ENCODE measurements around the gene SLC9B1. TPM values are rescaled to one million over a fixed set of nuclear protein-coding genes. Genes with fewer than 3 reads are reported as not detected.

The SLC9B1 gene
- polyA plus RNA-seq, 1 of the 3 experiments (the other 2 are of a cell fraction) = 0.21 TPM

DNA sequence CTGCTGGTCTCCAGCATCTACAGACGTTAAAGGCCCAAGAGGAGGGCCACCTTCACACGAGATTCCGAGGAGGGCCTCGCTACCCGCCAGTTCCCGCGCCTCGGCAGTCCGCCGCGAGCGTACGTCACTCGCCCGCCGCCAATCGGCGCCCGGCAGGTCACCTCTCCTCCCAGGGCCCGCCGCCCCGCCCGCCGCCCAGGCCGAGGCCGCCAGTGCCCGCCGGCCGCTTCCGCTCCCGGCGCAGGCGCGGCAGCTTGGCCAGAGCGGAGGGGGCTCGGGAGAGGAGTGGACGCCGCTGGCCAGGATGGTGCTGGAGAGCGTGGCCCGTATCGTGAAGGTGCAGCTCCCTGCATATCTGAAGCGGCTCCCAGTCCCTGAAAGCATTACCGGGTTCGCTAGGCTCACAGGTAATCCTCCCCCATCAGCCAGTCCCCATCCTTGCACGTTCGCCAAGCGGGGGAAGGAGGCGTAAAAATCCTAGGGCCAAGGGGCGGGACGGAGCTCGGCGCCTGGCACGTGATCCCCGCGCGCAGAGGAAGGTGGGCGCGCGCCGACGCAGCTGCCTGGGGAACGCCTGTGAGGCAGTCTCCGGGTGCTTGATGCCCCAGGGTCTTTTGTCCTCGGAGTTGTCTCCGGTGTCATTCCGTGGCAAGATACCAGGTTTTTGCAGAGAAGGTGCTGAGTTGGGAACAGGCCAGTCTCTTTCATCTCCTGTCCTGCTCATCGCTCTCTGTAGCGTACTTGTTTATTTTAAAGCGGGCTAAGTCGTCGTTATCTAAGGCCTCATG, 150.5 kb downstream of the SLC9B1 start, which contains the start of gene CISD2 (continued):
- TF ChIP-seq MXI1 (IDR thresholded peaks at IDR 0.05; ENCODE audit: low read depth, low read length) (peak; percentile 72), GABPA (IDR thresholded peaks at IDR 0.05; ENCODE audit: low read depth) (no peak), RFX5 (IDR thresholded peaks at IDR 0.05; ENCODE audit: low read length) (0 out of 2 replicates have a peak, but pooled peaks have one; percentile 37), NRF1 (IDR thresholded peaks at IDR 0.05; ENCODE audit: low read depth, low read length) (peak; percentile 68), TAF1 (IDR thresholded peaks at IDR 0.05; ENCODE audit: borderline replicate concordance, low read depth, low read length) (peak; percentile 68; the same call in 1 of the 2 replicates), FOXM1 (IDR thresholded peaks at IDR 0.05; ENCODE audit: low read depth) (no peak), ELF1 (IDR thresholded peaks at IDR 0.05) (no peak)
- TF ChIP-seq, protein P1, sequence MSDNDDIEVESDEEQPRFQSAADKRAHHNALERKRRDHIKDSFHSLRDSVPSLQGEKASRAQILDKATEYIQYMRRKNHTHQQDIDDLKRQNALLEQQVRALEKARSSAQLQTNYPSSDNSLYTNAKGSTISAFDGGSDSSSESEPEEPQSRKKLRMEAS (IDR thresholded peaks at IDR 0.05; ENCODE audit: low read depth) = peak; percentile 87
- TF ChIP-seq, protein P2, sequence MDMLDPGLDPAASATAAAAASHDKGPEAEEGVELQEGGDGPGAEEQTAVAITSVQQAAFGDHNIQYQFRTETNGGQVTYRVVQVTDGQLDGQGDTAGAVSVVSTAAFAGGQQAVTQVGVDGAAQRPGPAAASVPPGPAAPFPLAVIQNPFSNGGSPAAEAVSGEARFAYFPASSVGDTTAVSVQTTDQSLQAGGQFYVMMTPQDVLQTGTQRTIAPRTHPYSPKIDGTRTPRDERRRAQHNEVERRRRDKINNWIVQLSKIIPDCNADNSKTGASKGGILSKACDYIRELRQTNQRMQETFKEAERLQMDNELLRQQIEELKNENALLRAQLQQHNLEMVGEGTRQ (IDR thresholded peaks at IDR 0.05; ENCODE audit: borderline replicate concordance, low read depth, low read length) = peak; percentile 68
- TF ChIP-seq, protein P3, sequence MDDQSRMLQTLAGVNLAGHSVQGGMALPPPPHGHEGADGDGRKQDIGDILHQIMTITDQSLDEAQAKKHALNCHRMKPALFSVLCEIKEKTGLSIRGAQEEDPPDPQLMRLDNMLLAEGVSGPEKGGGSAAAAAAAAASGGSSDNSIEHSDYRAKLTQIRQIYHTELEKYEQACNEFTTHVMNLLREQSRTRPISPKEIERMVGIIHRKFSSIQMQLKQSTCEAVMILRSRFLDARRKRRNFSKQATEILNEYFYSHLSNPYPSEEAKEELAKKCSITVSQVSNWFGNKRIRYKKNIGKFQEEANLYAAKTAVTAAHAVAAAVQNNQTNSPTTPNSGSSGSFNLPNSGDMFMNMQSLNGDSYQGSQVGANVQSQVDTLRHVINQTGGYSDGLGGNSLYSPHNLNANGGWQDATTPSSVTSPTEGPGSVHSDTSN (IDR thresholded peaks at IDR 0.05) = no peak
- TF ChIP-seq, protein P4, sequence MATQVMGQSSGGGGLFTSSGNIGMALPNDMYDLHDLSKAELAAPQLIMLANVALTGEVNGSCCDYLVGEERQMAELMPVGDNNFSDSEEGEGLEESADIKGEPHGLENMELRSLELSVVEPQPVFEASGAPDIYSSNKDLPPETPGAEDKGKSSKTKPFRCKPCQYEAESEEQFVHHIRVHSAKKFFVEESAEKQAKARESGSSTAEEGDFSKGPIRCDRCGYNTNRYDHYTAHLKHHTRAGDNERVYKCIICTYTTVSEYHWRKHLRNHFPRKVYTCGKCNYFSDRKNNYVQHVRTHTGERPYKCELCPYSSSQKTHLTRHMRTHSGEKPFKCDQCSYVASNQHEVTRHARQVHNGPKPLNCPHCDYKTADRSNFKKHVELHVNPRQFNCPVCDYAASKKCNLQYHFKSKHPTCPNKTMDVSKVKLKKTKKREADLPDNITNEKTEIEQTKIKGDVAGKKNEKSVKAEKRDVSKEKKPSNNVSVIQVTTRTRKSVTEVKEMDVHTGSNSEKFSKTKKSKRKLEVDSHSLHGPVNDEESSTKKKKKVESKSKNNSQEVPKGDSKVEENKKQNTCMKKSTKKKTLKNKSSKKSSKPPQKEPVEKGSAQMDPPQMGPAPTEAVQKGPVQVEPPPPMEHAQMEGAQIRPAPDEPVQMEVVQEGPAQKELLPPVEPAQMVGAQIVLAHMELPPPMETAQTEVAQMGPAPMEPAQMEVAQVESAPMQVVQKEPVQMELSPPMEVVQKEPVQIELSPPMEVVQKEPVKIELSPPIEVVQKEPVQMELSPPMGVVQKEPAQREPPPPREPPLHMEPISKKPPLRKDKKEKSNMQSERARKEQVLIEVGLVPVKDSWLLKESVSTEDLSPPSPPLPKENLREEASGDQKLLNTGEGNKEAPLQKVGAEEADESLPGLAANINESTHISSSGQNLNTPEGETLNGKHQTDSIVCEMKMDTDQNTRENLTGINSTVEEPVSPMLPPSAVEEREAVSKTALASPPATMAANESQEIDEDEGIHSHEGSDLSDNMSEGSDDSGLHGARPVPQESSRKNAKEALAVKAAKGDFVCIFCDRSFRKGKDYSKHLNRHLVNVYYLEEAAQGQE (IDR thresholded peaks at IDR 0.05; ENCODE audit: low read depth, low read length) = no peak; the same call in 1 of the 2 replicates
- TF ChIP-seq, protein P5, sequence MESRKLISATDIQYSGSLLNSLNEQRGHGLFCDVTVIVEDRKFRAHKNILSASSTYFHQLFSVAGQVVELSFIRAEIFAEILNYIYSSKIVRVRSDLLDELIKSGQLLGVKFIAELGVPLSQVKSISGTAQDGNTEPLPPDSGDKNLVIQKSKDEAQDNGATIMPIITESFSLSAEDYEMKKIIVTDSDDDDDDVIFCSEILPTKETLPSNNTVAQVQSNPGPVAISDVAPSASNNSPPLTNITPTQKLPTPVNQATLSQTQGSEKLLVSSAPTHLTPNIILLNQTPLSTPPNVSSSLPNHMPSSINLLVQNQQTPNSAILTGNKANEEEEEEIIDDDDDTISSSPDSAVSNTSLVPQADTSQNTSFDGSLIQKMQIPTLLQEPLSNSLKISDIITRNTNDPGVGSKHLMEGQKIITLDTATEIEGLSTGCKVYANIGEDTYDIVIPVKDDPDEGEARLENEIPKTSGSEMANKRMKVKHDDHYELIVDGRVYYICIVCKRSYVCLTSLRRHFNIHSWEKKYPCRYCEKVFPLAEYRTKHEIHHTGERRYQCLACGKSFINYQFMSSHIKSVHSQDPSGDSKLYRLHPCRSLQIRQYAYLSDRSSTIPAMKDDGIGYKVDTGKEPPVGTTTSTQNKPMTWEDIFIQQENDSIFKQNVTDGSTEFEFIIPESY (IDR thresholded peaks at IDR 0.05; ENCODE audit: borderline replicate concordance, low read depth) = peak; percentile 55; the same call in 1 of the 2 replicates
